Vagina (tissue), 2 donors: ENCODE results near the gene TNS3.

Experiments used
- CTCF ChIP-seq, 3 experiments: fragments of 450-650 bp in 2 of 3; fragments of 200-600 bp in 1 of 3; sonication (generic) in 1 of 3; IDR thresholded peaks; one replicate each; pipeline ENCODE4 v1.5.1; 2017 to 2019; ENCODE audit warnings: antibody characterized with exemption in 3 of 3, mild to moderate bottlenecking in 2 of 3, moderate library complexity in 2 of 3
- POLR2A ChIP-seq, 2 donors: fragments of 450-650 bp; IDR thresholded peaks; one replicate each; pipeline ENCODE4 v1.6.1; 2017; ENCODE audit warnings: antibody characterized with exemption in 2 of 2, mild to moderate bottlenecking in 2 of 2, moderate library complexity in 2 of 2
- POLR2AphosphoS5 ChIP-seq, 2 donors: sonication (generic); formaldehyde crosslinking; IDR thresholded peaks; one replicate each; pipeline ENCODE4 v1.9.0; 2017; ENCODE audit warnings: antibody characterized with exemption in 2 of 2, mild to moderate bottlenecking in 2 of 2, low read depth in 1 of 2; ENCODE audit not compliant: insufficient read depth in 1 of 2

GRCh38 chr7:47496666-47497065 is 85.2 kb downstream of the TNS3 start:
- TF ChIP-seq POLR2A (IDR thresholded peaks at IDR 0.05) (no peak), CTCF (IDR thresholded peaks at IDR 0.05) (no peak), POLR2AphosphoS5 (IDR thresholded peaks at IDR 0.05; ENCODE audit: insufficient read depth in 1 of 2, low read depth in 1 of 2) (no peak)
